Measurements from ENCODE around the gene KCNMA1.
A peak's percentile ranks its signal among the peaks of the same experiment; 100 is the strongest.

Gene KCNMA1

GRCh38 chr10:76977901-76978300, 659.7 kb downstream of the KCNMA1 start:
- in situ Hi-C loops (cut with HindIII; ENCODE audit: low sequenced_read_pairs), result no loop called here
- H3K4me3 ChIP-seq (ENCODE audit: low read depth, low read length), result no peak overlapping the region
- TF ChIP-seq CTCF (IDR thresholded peaks at IDR 0.05; ENCODE audit: low read depth, low read length), result no peak
- no peak for DNase-seq (ENCODE audit: low read depth, low spot score)

- in situ Hi-C loops (cut with HindIII; ENCODE audit: low sequenced_read_pairs), result no loop called here
- TF ChIP-seq CTCF (IDR thresholded peaks at IDR 0.05; ENCODE audit: low read depth, low read length), result no peak
- H3K4me3 ChIP-seq (ENCODE audit: low read depth, low read length), result no peak overlapping the region
- no peak for DNase-seq (ENCODE audit: low read depth, low spot score)
These were observed 660.6 kb downstream of the KCNMA1 start for GRCh38 chr10:76977046-76977445.

GRCh38 chr10:76976142-76976541, 661.5 kb downstream of the KCNMA1 start:
- in situ Hi-C loops (cut with HindIII; ENCODE audit: low sequenced_read_pairs), result no loop called here
- no peak for TF ChIP-seq CTCF (IDR thresholded peaks at IDR 0.05; ENCODE audit: low read depth, low read length)
- DNase-seq (ENCODE audit: low read depth, low spot score), result no peak
- no peak overlapping the region for H3K4me3 ChIP-seq (ENCODE audit: low read depth, low read length)

GRCh38 chr10:76975126-76975525, 662.5 kb downstream of the KCNMA1 start:
- no peak for TF ChIP-seq CTCF (IDR thresholded peaks at IDR 0.05; ENCODE audit: low read depth, low read length)
- DNase-seq (ENCODE audit: low read depth, low spot score), result no peak
- H3K4me3 ChIP-seq (ENCODE audit: low read depth, low read length), result no peak overlapping the region
- in situ Hi-C loops (cut with HindIII; ENCODE audit: low sequenced_read_pairs), result no loop called here

- in situ Hi-C loops (cut with HindIII; ENCODE audit: low sequenced_read_pairs), result no loop called here
- DNase-seq (ENCODE audit: low read depth, low spot score), result peak; percentile 17
- no peak for TF ChIP-seq CTCF (IDR thresholded peaks at IDR 0.05; ENCODE audit: low read depth, low read length)
- no peak overlapping the region for H3K4me3 ChIP-seq (ENCODE audit: low read depth, low read length)
These were observed 663.5 kb downstream of the KCNMA1 start for GRCh38 chr10:76974017-76974691.

- peak; percentile 22 for DNase-seq (ENCODE audit: low read depth, low spot score)
- TF ChIP-seq CTCF (IDR thresholded peaks at IDR 0.05; ENCODE audit: low read depth, low read length), result no peak
These were observed 664.3 kb downstream of the KCNMA1 start for GRCh38 chr10:76973091-76974016.

More at GRCh38 chr10:76973091-76974016, 664.3 kb downstream of the KCNMA1 start:
- H3K4me3 ChIP-seq (ENCODE audit: low read depth, low read length), result no peak overlapping the region
- in situ Hi-C loops (cut with HindIII; ENCODE audit: low sequenced_read_pairs), result no loop called here
